Endothelial cell (in vitro differentiated cells): Measurements from ENCODE around the gene SDS. TPM values are rescaled to one million over a fixed set of nuclear protein-coding genes. Genes with fewer than 3 reads are reported as not detected.

Experiments
- DNase-seq: peaks from one replicate; pipeline ENCODE4 v3.0.0; 2021; ENCODE audit warnings: low spot score
- H3K27ac Mint-ChIP-seq: one replicate; pipeline ENCODE4 v1.8.0; 2021; ENCODE audit warnings: mixed read lengths, inconsistent platforms; ENCODE audit not compliant: unreplicated experiment
- H3K27me3 Mint-ChIP-seq: one replicate; pipeline ENCODE4 v1.8.0; 2021; ENCODE audit warnings: mild to moderate bottlenecking, moderate library complexity, mixed read lengths, inconsistent platforms; ENCODE audit not compliant: unreplicated experiment
- H3K36me3 Mint-ChIP-seq: one replicate; pipeline ENCODE4 v1.8.0; 2021; ENCODE audit warnings: mild to moderate bottlenecking, low read depth, mixed read lengths, inconsistent platforms; ENCODE audit not compliant: unreplicated experiment
- H3K4me1 Mint-ChIP-seq: one replicate; pipeline ENCODE4 v1.8.0; 2021; ENCODE audit warnings: mild to moderate bottlenecking, mixed read lengths, inconsistent platforms; ENCODE audit not compliant: unreplicated experiment
- H3K4me3 Mint-ChIP-seq: one replicate; pipeline ENCODE4 v1.8.0; 2021; ENCODE audit warnings: mild to moderate bottlenecking, mixed read lengths, inconsistent platforms; ENCODE audit not compliant: unreplicated experiment
- H3K9me3 Mint-ChIP-seq: one replicate; pipeline ENCODE4 v1.8.0; 2021; ENCODE audit warnings: mixed read lengths, inconsistent platforms; ENCODE audit not compliant: unreplicated experiment
- total RNA-seq: library from RNA; stranded (reverse); fragmentation: NEBNext Ultra II Directional; extraction: Animal tissue kit (Norgen Biotek cat#: 25700); gene quantifications from one replicate; pipeline ENCODE4 v1.2.1, GENCODE V29; 2021; ENCODE audit not compliant: unreplicated experiment
- TF ChIP-seq, protein P1 (sequence below): fragments of 200-600 bp; sonication (generic); IDR thresholded peaks from one replicate; pipeline ENCODE4 v1.5.0; 2021; ENCODE audit warnings: antibody characterized with exemption; ENCODE audit not compliant: unreplicated experiment

SDS gene
- total RNA-seq, 1 donor from 2014 or later = not detected

DNA sequence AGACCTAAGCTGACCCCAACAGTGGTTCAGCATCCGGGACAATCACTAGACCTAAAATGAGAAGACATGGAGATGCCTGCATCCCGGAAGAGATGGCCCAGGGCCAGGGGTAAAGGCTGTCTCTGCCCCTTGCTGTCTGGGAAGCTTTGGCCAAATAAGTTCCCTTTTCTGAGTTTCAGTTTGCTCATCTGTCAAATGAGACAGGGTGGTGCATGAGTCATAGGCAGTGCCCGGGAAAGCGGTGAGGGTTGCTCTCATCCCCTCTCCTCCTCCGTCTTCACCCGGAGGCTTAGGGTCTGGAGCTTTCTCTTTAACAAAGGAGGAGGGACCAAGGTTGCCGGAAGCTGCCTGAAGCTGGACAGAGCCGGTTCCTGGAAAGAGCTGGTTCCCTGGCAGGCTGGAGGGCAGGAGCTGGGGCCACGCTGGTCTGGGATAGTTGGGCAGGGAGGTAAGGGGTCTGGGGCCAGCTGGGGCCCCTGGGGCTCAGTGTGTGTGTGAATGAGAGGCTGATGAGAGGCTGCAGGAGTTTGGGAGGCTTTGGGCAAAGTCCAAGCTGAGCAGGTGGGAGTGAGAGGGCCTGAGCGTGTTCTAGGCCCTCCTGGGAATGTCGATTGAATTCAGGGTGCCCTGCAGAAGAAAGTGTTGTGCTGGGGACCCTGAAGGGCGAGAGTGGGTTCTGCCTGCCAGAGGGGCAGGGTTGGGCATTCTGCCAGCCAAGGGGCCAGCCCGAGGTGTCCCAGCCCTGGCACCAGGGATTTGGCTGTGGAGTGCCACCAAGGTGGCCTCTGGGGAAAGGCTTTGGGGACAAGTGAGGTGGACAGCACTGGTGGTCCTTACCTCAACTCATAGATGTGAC, 18.6 kb upstream of the SDS start, which contains the start of gene SDSL:
TSS of gene SDSL (plus strand) at position 351 of the 856 bp plus-strand sequence. CDS start 5,603 bp downstream, outside the sequence.
- no peak for DNase-seq
- H3K4me1 Mint-ChIP-seq = no peaks in the 10 kb centered on the region
- no peaks in the 10 kb centered on the region for H3K36me3 Mint-ChIP-seq
- H3K9me3 Mint-ChIP-seq = no peaks in the 10 kb centered on the region
- no peak within 1 kb of the TSS for H3K27ac Mint-ChIP-seq
- no peak within 1 kb of the TSS for H3K4me3 Mint-ChIP-seq
- TF ChIP-seq, protein P1, sequence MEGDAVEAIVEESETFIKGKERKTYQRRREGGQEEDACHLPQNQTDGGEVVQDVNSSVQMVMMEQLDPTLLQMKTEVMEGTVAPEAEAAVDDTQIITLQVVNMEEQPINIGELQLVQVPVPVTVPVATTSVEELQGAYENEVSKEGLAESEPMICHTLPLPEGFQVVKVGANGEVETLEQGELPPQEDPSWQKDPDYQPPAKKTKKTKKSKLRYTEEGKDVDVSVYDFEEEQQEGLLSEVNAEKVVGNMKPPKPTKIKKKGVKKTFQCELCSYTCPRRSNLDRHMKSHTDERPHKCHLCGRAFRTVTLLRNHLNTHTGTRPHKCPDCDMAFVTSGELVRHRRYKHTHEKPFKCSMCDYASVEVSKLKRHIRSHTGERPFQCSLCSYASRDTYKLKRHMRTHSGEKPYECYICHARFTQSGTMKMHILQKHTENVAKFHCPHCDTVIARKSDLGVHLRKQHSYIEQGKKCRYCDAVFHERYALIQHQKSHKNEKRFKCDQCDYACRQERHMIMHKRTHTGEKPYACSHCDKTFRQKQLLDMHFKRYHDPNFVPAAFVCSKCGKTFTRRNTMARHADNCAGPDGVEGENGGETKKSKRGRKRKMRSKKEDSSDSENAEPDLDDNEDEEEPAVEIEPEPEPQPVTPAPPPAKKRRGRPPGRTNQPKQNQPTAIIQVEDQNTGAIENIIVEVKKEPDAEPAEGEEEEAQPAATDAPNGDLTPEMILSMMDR = no peak
- peaks cover 1% of the 10 kb centered on the region for H3K27me3 Mint-ChIP-seq

DNA sequence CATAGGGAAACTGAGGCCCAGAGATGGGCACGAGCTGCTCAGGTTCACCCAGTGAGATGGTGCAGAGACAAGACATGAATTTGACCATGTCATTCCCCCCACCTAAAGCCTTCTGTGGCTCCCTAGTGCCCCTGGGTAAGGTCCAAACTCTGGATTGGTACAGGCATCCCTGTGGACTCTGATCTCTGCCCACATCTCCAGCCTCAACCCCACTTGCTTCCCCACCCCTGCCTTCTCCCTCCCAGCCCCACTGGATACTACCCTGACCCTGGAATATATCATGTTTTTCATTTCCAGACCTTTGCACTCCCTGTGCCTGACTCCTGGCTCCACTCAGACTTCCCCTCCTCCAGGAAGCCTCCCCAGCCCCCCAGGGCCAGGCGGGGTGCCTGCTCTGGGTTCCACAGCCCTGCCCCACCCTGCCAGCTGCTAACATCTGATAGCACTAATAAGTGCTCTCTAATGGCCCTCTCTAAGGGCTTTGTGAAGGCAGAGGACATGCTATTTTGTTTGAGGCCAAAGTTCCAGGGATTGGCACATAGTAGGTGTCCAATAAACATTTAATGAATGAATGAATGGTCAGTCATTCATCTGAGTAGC, 17.4 kb upstream of the SDS start:
- Mint-ChIP-seq H3K27ac (no peak overlapping the region), H3K4me3 (no peak overlapping the region), H3K9me3 (no peaks in the 10 kb centered on the region), H3K36me3 (no peaks in the 10 kb centered on the region), H3K4me1 (no peaks in the 10 kb centered on the region), H3K27me3 (peaks cover 3% of the 10 kb centered on the region)
- TF ChIP-seq, protein P1 = no peak
- no peak for DNase-seq

- TF ChIP-seq, protein P1 = no peak
- no peak overlapping the region for H3K4me3 Mint-ChIP-seq
- no peaks in the 10 kb centered on the region for H3K4me1 Mint-ChIP-seq
- no peaks in the 10 kb centered on the region for H3K9me3 Mint-ChIP-seq
- no peaks in the 10 kb centered on the region for H3K36me3 Mint-ChIP-seq
- no peak overlapping the region for H3K27ac Mint-ChIP-seq
- DNase-seq = no peak
- H3K27me3 Mint-ChIP-seq = peaks cover 5% of the 10 kb centered on the region
Measured at GRCh38 chr12:113418213-113418879, 14.7 kb upstream of the SDS start.

- TF ChIP-seq, protein P1 = no peak
- H3K4me3 Mint-ChIP-seq = no peak overlapping the region
- DNase-seq = no peak
- no peak overlapping the region for H3K27ac Mint-ChIP-seq
- peaks cover 5% of the 10 kb centered on the region for H3K27me3 Mint-ChIP-seq
- no peaks in the 10 kb centered on the region for H3K9me3 Mint-ChIP-seq
- H3K36me3 Mint-ChIP-seq = no peaks in the 10 kb centered on the region
- H3K4me1 Mint-ChIP-seq = no peaks in the 10 kb centered on the region
Measured at GRCh38 chr12:113416091-113416754, 12.5 kb upstream of the SDS start.
